HepG2 (cell line): ENCODE data around the gene KSR1. TPM values are rescaled to one million over a fixed set of nuclear protein-coding genes. Genes with fewer than 3 reads are reported as not detected.

ENCODE experiments used
- ATF7-NPFF ChIP-seq: sonication (generic); formaldehyde crosslinking; IDR thresholded peaks from 2 replicates; pipeline ENCODE4 v1.8.1; 2023; ENCODE audit warnings: mild to moderate bottlenecking, low read depth, missing genetic modification reagents, moderate library complexity
- BRD4 ChIP-seq: sonication (generic); formaldehyde crosslinking; IDR thresholded peaks from 2 replicates; pipeline ENCODE4 v1.4.0; 2020; ENCODE audit warnings: missing genetic modification reagents
- CBX2 ChIP-seq, 2 experiments: fragments of 200-600 bp in 1 of 2; sonication (generic); formaldehyde crosslinking in 1 of 2; IDR thresholded peaks; 2 replicates each; pipeline versions ENCODE4 v1.7.0 to v1.8.1; 2018 to 2022; ENCODE audit warnings: low read depth in 2 of 2, low read length in 1 of 2, mild to moderate bottlenecking in 1 of 2, missing genetic modification reagents in 1 of 2
- HNRNPH1 ChIP-seq: fragments of 200-400 bp; formaldehyde crosslinking; optimal IDR thresholded peaks from 2 replicates; pipeline ENCODE3; 2017; ENCODE audit warnings: mild to moderate bottlenecking, low read depth, low read length
- MED1 ChIP-seq: sonication (generic); formaldehyde crosslinking; IDR thresholded peaks from 2 replicates; pipeline ENCODE4 v1.4.0; 2020; ENCODE audit warnings: missing genetic modification reagents
- MEIS1 ChIP-seq: sonication (generic); formaldehyde crosslinking; IDR thresholded peaks from 2 replicates; pipeline ENCODE4 v1.9.0; 2021; ENCODE audit warnings: mild to moderate bottlenecking, missing genetic modification reagents, moderate library complexity, borderline replicate concordance
- POGZ ChIP-seq: sonication (generic); formaldehyde crosslinking; IDR thresholded peaks from 2 replicates; pipeline ENCODE4 v1.4.0; 2020; ENCODE audit warnings: mild to moderate bottlenecking, missing genetic modification reagents
- PTBP1 ChIP-seq: fragments of 200-400 bp; formaldehyde crosslinking; IDR thresholded peaks from 2 replicates; pipeline ENCODE4 v1.6.1; 2018; ENCODE audit warnings: low read length, low read depth; ENCODE audit not compliant: poor library complexity, severe bottlenecking
- SALL2 ChIP-seq: sonication (generic); formaldehyde crosslinking; IDR thresholded peaks from 2 replicates; pipeline ENCODE4 v1.8.1; 2023; ENCODE audit warnings: mild to moderate bottlenecking, missing genetic modification reagents, inconsistent platforms
- ZMYM3 ChIP-seq: sonication (generic); formaldehyde crosslinking; IDR thresholded peaks from 2 replicates; pipeline ENCODE4 v1.5.1; 2020; ENCODE audit warnings: mild to moderate bottlenecking, missing genetic modification reagents
- ZNF124 ChIP-seq: sonication (generic); formaldehyde crosslinking; IDR thresholded peaks from 2 replicates; pipeline ENCODE4 v1.4.0; 2020; ENCODE audit warnings: missing genetic modification reagents
- ZNF292 ChIP-seq: sonication (generic); formaldehyde crosslinking; IDR thresholded peaks from 2 replicates; pipeline ENCODE4 v1.8.1; 2022; ENCODE audit warnings: mild to moderate bottlenecking, low read depth, missing genetic modification reagents, borderline replicate concordance
- ZNF331 ChIP-seq: sonication (generic); formaldehyde crosslinking; IDR thresholded peaks from 2 replicates; pipeline ENCODE4 v1.4.0; 2020; ENCODE audit warnings: missing genetic modification reagents
- ZNF430 ChIP-seq: sonication (generic); formaldehyde crosslinking; IDR thresholded peaks from 2 replicates; pipeline ENCODE4 v1.9.0; 2021; ENCODE audit warnings: mild to moderate bottlenecking, missing genetic modification reagents
- ZNF460 ChIP-seq: sonication (generic); formaldehyde crosslinking; IDR thresholded peaks from 2 replicates; pipeline ENCODE4 v1.5.1; 2020; ENCODE audit warnings: missing genetic modification reagents, mild to moderate bottlenecking, borderline replicate concordance
- ZNF772 ChIP-seq: sonication (generic); formaldehyde crosslinking; IDR thresholded peaks from 2 replicates; pipeline ENCODE4 v1.5.0; 2020; ENCODE audit warnings: mild to moderate bottlenecking, missing genetic modification reagents
- ZNF788 ChIP-seq: sonication (generic); formaldehyde crosslinking; IDR thresholded peaks from 2 replicates; pipeline ENCODE4 v1.5.0; 2020; ENCODE audit warnings: mild to moderate bottlenecking, missing genetic modification reagents, borderline replicate concordance
- polyA plus RNA-seq, 8 experiments: library from polyadenylated mRNA; depleted of rRNA in 3 of 8; stranded (reverse) in 7 of 8; unstranded in 1 of 8; fragments of >200 nt; fragmentation: Illumina TruSeq in 4 of 8; extraction: Trizol in 4 of 8; gene quantifications; 2 replicates each; pipeline versions ENCODE4 v1.2.1 to v1.2.3, GENCODE V29; 2011 to 2016; ENCODE audit warnings: low read depth in 4 of 8, missing spikeins in 1 of 8, mixed read lengths in 1 of 8; ENCODE audit not compliant: insufficient read depth in 1 of 8
- total RNA-seq, 5 experiments: library from RNA; depleted of rRNA; stranded (reverse); fragments of >200 nt; fragmentation: Illumina TruSeq; extraction: Trizol; gene quantifications; 2 replicates each; pipeline ENCODE4 v1.2.3, GENCODE V29; 2016; ENCODE audit warnings: low read depth in 1 of 5
- TF ChIP-seq, protein P1 (sequence below): IDR thresholded peaks from 2 replicates; pipeline ENCODE4 v1.6.1; 2016; ENCODE audit warnings: mild to moderate bottlenecking
- TF ChIP-seq, protein P2 (sequence below): IDR thresholded peaks from 2 replicates; pipeline ENCODE4 v1.6.1; 2012; ENCODE audit warnings: low read depth, low read length, improper control_type of control experiment
- TF ChIP-seq, protein P3 (sequence below): sonication (generic); formaldehyde crosslinking; IDR thresholded peaks from 2 replicates; pipeline ENCODE4 v1.8.0; 2022; ENCODE audit warnings: mild to moderate bottlenecking, missing genetic modification reagents, moderate library complexity
- TF ChIP-seq, protein P4 (sequence below): sonication (generic); formaldehyde crosslinking; IDR thresholded peaks from 2 replicates; pipeline ENCODE4 v1.5.0; 2020; ENCODE audit warnings: mild to moderate bottlenecking, low read depth, missing genetic modification reagents, borderline replicate concordance
- TF ChIP-seq, protein P5 (sequence below): sonication (generic); formaldehyde crosslinking; IDR thresholded peaks from 2 replicates; pipeline ENCODE4 v1.9.0; 2021; ENCODE audit warnings: missing genetic modification reagents, mild to moderate bottlenecking, borderline replicate concordance
- TF ChIP-seq, protein P6 (sequence below): IDR thresholded peaks from 2 replicates; pipeline ENCODE4 v1.6.1; 2016; ENCODE audit warnings: low read depth, borderline replicate concordance

Gene KSR1
- total and polyA plus RNA-seq, 2 of the 13 experiments (the other 11 are each of a cell fraction or from before 2014, with no cell fraction given) = 10.1 to 16.6 TPM

DNA sequence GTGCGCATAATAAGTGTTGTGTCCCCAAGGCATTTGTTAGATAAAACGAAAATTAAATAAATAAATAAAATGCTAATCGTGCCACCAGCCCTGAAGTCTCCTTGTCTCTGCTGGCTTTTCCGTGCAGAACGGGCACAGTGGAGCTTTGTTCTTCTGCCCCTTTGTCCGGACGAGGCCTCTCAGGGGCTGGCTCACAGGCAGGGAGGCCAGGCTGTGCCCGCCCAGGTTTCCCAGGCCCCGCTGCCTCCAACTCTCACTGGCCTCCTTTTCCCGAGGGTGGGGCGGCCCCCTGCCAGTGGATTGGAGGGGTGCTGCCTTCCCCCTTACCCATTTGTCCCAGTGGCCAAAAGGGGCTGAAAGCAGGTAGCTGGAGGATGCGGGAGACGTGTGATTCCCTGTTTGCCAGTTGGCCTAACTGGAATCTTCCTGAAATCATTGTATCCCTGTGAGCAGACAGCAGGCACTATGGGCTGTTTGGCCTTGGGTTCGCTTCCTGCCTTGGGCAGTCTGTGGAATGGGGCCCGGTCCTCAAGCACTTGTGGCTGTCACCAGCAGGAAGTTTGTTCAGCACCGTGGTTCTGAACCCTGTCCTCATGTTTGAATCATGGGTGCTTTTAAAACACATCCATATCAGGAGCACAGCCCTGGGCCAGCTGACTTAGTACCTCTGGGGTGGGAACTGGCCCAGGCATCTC is 64.4 kb downstream of the KSR1 start (continued):
- TF ChIP-seq ZNF788 (CRISPR knock-in tag) = peak; percentile 59; the same call in 1 of the 2 replicates
- no peak for TF ChIP-seq ZNF124 (CRISPR knock-in tag)
- 0 out of 2 replicates have a peak, but pooled peaks have one; percentile 23 for TF ChIP-seq POGZ (CRISPR knock-in tag)
- TF ChIP-seq, protein P1, sequence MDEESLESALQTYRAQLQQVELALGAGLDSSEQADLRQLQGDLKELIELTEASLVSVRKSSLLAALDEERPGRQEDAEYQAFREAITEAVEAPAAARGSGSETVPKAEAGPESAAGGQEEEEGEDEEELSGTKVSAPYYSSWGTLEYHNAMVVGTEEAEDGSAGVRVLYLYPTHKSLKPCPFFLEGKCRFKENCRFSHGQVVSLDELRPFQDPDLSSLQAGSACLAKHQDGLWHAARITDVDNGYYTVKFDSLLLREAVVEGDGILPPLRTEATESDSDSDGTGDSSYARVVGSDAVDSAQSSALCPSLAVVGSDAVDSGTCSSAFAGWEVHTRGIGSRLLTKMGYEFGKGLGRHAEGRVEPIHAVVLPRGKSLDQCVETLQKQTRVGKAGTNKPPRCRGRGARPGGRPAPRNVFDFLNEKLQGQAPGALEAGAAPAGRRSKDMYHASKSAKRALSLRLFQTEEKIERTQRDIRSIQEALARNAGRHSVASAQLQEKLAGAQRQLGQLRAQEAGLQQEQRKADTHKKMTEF (CRISPR knock-in tag) = 0 out of 2 replicates have a peak, but pooled peaks have one; percentile 32
- no peak for TF ChIP-seq HNRNPH1
- TF ChIP-seq CBX2 (IDR thresholded peaks at IDR 0.05; ENCODE audit: low read depth, low read length) = no peak
- no peak for TF ChIP-seq CBX2 (CRISPR knock-in tag; IDR thresholded peaks at IDR 0.05; ENCODE audit: low read depth)
- TF ChIP-seq ZNF430 (CRISPR knock-in tag) = no peak
- peak; percentile 87; the same call in 1 of the 2 replicates for TF ChIP-seq ZNF292 (CRISPR knock-in tag)
- TF ChIP-seq, protein P2, sequence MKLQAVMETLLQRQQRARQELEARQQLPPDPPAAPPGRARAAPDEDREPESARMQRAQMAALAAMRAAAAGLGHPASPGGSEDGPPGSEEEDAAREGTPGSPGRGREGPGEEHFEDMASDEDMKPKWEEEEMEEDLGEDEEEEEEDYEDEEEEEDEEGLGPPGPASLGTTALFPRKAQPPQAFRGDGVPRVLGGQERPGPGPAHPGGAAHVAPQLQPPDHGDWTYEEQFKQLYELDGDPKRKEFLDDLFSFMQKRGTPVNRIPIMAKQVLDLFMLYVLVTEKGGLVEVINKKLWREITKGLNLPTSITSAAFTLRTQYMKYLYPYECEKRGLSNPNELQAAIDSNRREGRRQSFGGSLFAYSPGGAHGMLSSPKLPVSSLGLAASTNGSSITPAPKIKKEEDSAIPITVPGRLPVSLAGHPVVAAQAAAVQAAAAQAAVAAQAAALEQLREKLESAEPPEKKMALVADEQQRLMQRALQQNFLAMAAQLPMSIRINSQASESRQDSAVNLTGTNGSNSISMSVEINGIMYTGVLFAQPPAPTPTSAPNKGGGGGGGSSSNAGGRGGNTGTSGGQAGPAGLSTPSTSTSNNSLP = no peak
- no peak for TF ChIP-seq ATF7-NPFF (CRISPR knock-in tag)
- TF ChIP-seq ZNF772 (CRISPR knock-in tag) = peak; percentile 80
- TF ChIP-seq, protein P3, sequence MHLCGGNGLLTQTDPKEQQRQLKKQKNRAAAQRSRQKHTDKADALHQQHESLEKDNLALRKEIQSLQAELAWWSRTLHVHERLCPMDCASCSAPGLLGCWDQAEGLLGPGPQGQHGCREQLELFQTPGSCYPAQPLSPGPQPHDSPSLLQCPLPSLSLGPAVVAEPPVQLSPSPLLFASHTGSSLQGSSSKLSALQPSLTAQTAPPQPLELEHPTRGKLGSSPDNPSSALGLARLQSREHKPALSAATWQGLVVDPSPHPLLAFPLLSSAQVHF (CRISPR knock-in tag) = no peak
- TF ChIP-seq MEIS1 = no peak
- TF ChIP-seq, protein P4, sequence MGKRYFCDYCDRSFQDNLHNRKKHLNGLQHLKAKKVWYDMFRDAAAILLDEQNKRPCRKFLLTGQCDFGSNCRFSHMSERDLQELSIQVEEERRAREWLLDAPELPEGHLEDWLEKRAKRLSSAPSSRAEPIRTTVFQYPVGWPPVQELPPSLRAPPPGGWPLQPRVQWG (CRISPR knock-in tag) = no peak
- TF ChIP-seq PTBP1 = no peak
- peak; percentile 72 for TF ChIP-seq ZMYM3
- peak; percentile 60 for TF ChIP-seq MED1
- TF ChIP-seq BRD4 (CRISPR knock-in tag) = no peak
- no peak for TF ChIP-seq SALL2
- TF ChIP-seq, protein P5, sequence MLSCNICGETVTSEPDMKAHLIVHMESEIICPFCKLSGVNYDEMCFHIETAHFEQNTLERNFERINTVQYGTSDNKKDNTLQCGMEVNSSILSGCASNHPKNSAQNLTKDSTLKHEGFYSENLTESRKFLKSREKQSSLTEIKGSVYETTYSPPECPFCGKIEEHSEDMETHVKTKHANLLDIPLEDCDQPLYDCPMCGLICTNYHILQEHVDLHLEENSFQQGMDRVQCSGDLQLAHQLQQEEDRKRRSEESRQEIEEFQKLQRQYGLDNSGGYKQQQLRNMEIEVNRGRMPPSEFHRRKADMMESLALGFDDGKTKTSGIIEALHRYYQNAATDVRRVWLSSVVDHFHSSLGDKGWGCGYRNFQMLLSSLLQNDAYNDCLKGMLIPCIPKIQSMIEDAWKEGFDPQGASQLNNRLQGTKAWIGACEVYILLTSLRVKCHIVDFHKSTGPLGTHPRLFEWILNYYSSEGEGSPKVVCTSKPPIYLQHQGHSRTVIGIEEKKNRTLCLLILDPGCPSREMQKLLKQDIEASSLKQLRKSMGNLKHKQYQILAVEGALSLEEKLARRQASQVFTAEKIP (CRISPR knock-in tag) = no peak
- TF ChIP-seq, protein P6, sequence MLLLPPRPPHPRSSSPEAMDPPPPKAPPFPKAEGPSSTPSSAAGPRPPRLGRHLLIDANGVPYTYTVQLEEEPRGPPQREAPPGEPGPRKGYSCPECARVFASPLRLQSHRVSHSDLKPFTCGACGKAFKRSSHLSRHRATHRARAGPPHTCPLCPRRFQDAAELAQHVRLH = 0 out of 2 replicates have a peak, but pooled peaks have one; percentile 24
- TF ChIP-seq ZNF331 (CRISPR knock-in tag) = peak; percentile 34; the same call in 1 of the 2 replicates
- TF ChIP-seq ZNF460 (CRISPR knock-in tag) = no peak
